Loucy (cell line): ENCODE results near the gene STPG1.

Experiments used
- H2AFZ ChIP-seq: fragments of 200-600 bp; sonication (generic); 2 replicates; pipeline ENCODE4 v1.6.0; 2016; ENCODE audit warnings: antibody characterized with exemption, mild to moderate bottlenecking, low read length, moderate library complexity
- H3F3A ChIP-seq: fragments of 200-600 bp; 2 replicates; pipeline ENCODE4 v1.6.0; 2016; ENCODE audit warnings: antibody characterized with exemption, low read depth, mild to moderate bottlenecking
- H3K27me3 ChIP-seq: fragments of 200-600 bp; sonication (generic); 2 replicates; pipeline ENCODE4 v1.6.1; 2014; ENCODE audit warnings: low read length, mild to moderate bottlenecking; ENCODE audit not compliant: insufficient read depth, poor library complexity, severe bottlenecking
- H3K36me3 ChIP-seq: fragments of 200-600 bp; sonication (generic); 2 replicates; pipeline ENCODE4 v1.6.1; 2016; ENCODE audit warnings: low read length; ENCODE audit not compliant: insufficient read depth
- H3K4me1 ChIP-seq: fragments of 200-600 bp; sonication (generic); 2 replicates; pipeline ENCODE4 v1.5.1; 2014; ENCODE audit warnings: low read length, mild to moderate bottlenecking; ENCODE audit not compliant: insufficient read depth, poor library complexity, severe bottlenecking
- H3K4me2 ChIP-seq: fragments of 200-600 bp; sonication (generic); 2 replicates; pipeline ENCODE4 v1.6.0; 2014; ENCODE audit warnings: antibody characterized with exemption, low read length, low read depth, mild to moderate bottlenecking; ENCODE audit not compliant: poor library complexity, severe bottlenecking
- H3K4me3 ChIP-seq: fragments of 200-600 bp; sonication (generic); 2 replicates; pipeline ENCODE4 v1.5.1; 2014; ENCODE audit warnings: low read length, mild to moderate bottlenecking, mixed read lengths; ENCODE audit not compliant: poor library complexity, severe bottlenecking
- H3K79me2 ChIP-seq: fragments of 200-600 bp; sonication (generic); 2 replicates; pipeline ENCODE4 v1.6.1; 2014; ENCODE audit warnings: low read length; ENCODE audit not compliant: insufficient read depth
- H3K9ac ChIP-seq: fragments of 200-600 bp; sonication (generic); 2 replicates; pipeline ENCODE4 v1.6.0; 2014; ENCODE audit warnings: mild to moderate bottlenecking, low read depth, low read length, moderate library complexity; ENCODE audit not compliant: poor library complexity, severe bottlenecking
- H3K9me2 ChIP-seq: fragments of 200-600 bp; sonication (generic); replicated peaks from 2 replicates; pipeline ENCODE4 v1.6.1; 2016; ENCODE audit warnings: low read depth, low read length, mixed read lengths
- H3K9me3 ChIP-seq: fragments of 200-600 bp; sonication (generic); 2 replicates; pipeline ENCODE4 v1.6.1; 2014; ENCODE audit warnings: mild to moderate bottlenecking, antibody characterized with exemption, low read length, low read depth; ENCODE audit not compliant: insufficient read depth
- H4K20me1 ChIP-seq: fragments of 200-600 bp; sonication (generic); 2 replicates; pipeline ENCODE4 v1.6.0; 2014; ENCODE audit warnings: antibody characterized with exemption, low read length, mild to moderate bottlenecking; ENCODE audit not compliant: insufficient read depth, poor library complexity, severe bottlenecking
- CTCF ChIP-seq: fragments of 200-600 bp; sonication (generic); conservative IDR thresholded peaks from 2 replicates; pipeline ENCODE4 v1.5.1; 2014; ENCODE audit warnings: mild to moderate bottlenecking, antibody characterized with exemption, low read length
- EZH2phosphoT487 ChIP-seq: fragments of 200-600 bp; IDR thresholded peaks from 2 replicates; pipeline ENCODE4 v1.6.1; 2018; ENCODE audit warnings: antibody characterized with exemption, mild to moderate bottlenecking, moderate library complexity, borderline replicate concordance

STPG1 gene

GRCh38 chr1:24415334-24415909 is 1.8 kb upstream of the STPG1 start, which contains the start of gene NIPAL3:
Gene NIPAL3 (plus strand): TSS chr1:24415802. CDS start chr1:24419548, 3,746 bp downstream.
- peak; percentile 62 for TF ChIP-seq CTCF
- no peak for TF ChIP-seq EZH2phosphoT487
- H3K79me2 ChIP-seq = peaks cover 28% of the 10 kb centered on the region
- H3K9me3 ChIP-seq = no peaks in the 10 kb centered on the region
- peak within 1 kb of the TSS; percentile 69 for H3K9ac ChIP-seq
- peaks cover 53% of the 10 kb centered on the region for H3K4me1 ChIP-seq
- H4K20me1 ChIP-seq = peaks cover 4% of the 10 kb centered on the region
- H3K4me2 ChIP-seq = peak within 1 kb of the TSS; percentile 93
- H3F3A ChIP-seq = no peaks in the 10 kb centered on the region
- H3K27me3 ChIP-seq = no peaks in the 10 kb centered on the region
- peak within 1 kb of the TSS; percentile 82 for H2AFZ ChIP-seq
- no peaks in the 10 kb centered on the region for H3K9me2 ChIP-seq
- no peaks in the 10 kb centered on the region for H3K36me3 ChIP-seq
- peak within 1 kb of the TSS; percentile 85 for H3K4me3 ChIP-seq

- no peak overlapping the region for H3K9ac ChIP-seq
- peak overlapping the region; percentile 42; the same call in 1 of the 2 replicates for H2AFZ ChIP-seq
- peaks cover 4% of the 10 kb centered on the region for H4K20me1 ChIP-seq
- no peaks in the 10 kb centered on the region for H3K27me3 ChIP-seq
- peaks cover 53% of the 10 kb centered on the region for H3K4me1 ChIP-seq
- H3K4me3 ChIP-seq = no peak overlapping the region
- H3F3A ChIP-seq = no peaks in the 10 kb centered on the region
- peak overlapping the region; percentile 3 for H3K4me2 ChIP-seq
- H3K9me2 ChIP-seq = no peaks in the 10 kb centered on the region
- no peaks in the 10 kb centered on the region for H3K36me3 ChIP-seq
- TF ChIP-seq CTCF (no peak), EZH2phosphoT487 (no peak)
- no peaks in the 10 kb centered on the region for H3K9me3 ChIP-seq
- peaks cover 28% of the 10 kb centered on the region for H3K79me2 ChIP-seq
Observed at GRCh38 chr1:24414775-24415333, 1.3 kb upstream of the STPG1 start.

GRCh38 chr1:24412408-24412807 is 1.2 kb downstream of the STPG1 start:
- H3K79me2 ChIP-seq = peaks cover 14% of the 10 kb centered on the region
- H4K20me1 ChIP-seq = peaks cover under 1% of the 10 kb centered on the region
- peak overlapping the region; percentile 82 for H3K4me2 ChIP-seq
- TF ChIP-seq EZH2phosphoT487 = no peak
- TF ChIP-seq CTCF = no peak
- H2AFZ ChIP-seq = no peak overlapping the region
- H3K4me3 ChIP-seq = peak overlapping the region; percentile 87
- H3K9me2 ChIP-seq = no peaks in the 10 kb centered on the region
- no peaks in the 10 kb centered on the region for H3K27me3 ChIP-seq
- H3K4me1 ChIP-seq = peaks cover 34% of the 10 kb centered on the region
- peak overlapping the region; percentile 76 for H3K9ac ChIP-seq
- peaks cover 6% of the 10 kb centered on the region; the same call in 1 of the 2 replicates for H3K9me3 ChIP-seq
- no peaks in the 10 kb centered on the region for H3K36me3 ChIP-seq
- no peaks in the 10 kb centered on the region for H3F3A ChIP-seq
